Measurements from ENCODE around the gene NID1. TPM values are rescaled to one million over a fixed set of nuclear protein-coding genes. Genes with fewer than 3 reads are reported as not detected.
A peak's percentile ranks its signal among the peaks of the same experiment; 100 is the strongest.
"Not testable (repeated sequence)": the region's sequence is repeated elsewhere in the genome, so short reads cannot be mapped to it uniquely, and the experiment has no call there.

Gene NID1
- total RNA-seq, 1 donor from 2014 or later = 186 TPM

- H3K36me3 Mint-ChIP-seq (ENCODE audit: low read depth, unreplicated experiment) = peaks cover 8% of the 10 kb centered on the region
- H3K4me3 Mint-ChIP-seq (ENCODE audit: unreplicated experiment) = peak overlapping the region; percentile 68
- H3K9me3 Mint-ChIP-seq (ENCODE audit: unreplicated experiment) = peaks cover 4% of the 10 kb centered on the region
- H3K27me3 Mint-ChIP-seq (ENCODE audit: unreplicated experiment) = peaks cover 2% of the 10 kb centered on the region
- peak overlapping the region; percentile 50 for H3K27ac Mint-ChIP-seq (ENCODE audit: unreplicated experiment)
- peak; percentile 59 for TF ChIP-seq CTCF (IDR thresholded peaks at IDR 0.05; ENCODE audit: unreplicated experiment)
- DNase-seq (ENCODE audit: low spot score) = peak; percentile 92
- peaks cover 6% of the 10 kb centered on the region for H3K4me1 Mint-ChIP-seq (ENCODE audit: unreplicated experiment)
Measured at GRCh38 chr1:235971571-235972310, 93.1 kb downstream of the NID1 start.

- no peak overlapping the region for H3K27ac Mint-ChIP-seq (ENCODE audit: unreplicated experiment)
Measured at GRCh38 chr1:235971020-235971419, 93.9 kb downstream of the NID1 start.

GRCh38 chr1:235968831-235969230 lies 96.1 kb downstream of the NID1 start:
- Mint-ChIP-seq H3K27me3 (ENCODE audit: unreplicated experiment) (no peaks in the 10 kb centered on the region), H3K4me3 (ENCODE audit: unreplicated experiment) (no peak overlapping the region), H3K36me3 (ENCODE audit: low read depth, unreplicated experiment) (no peaks in the 10 kb centered on the region), H3K27ac (ENCODE audit: unreplicated experiment) (no peak overlapping the region), H3K4me1 (ENCODE audit: unreplicated experiment) (peaks cover 6% of the 10 kb centered on the region), H3K9me3 (ENCODE audit: unreplicated experiment) (no peaks in the 10 kb centered on the region)
- no peak for DNase-seq (ENCODE audit: low spot score)
- no peak for TF ChIP-seq CTCF (IDR thresholded peaks at IDR 0.05; ENCODE audit: unreplicated experiment)

More at GRCh38 chr1:235971020-235971419, 93.9 kb downstream of the NID1 start:
- Mint-ChIP-seq H3K4me1 (ENCODE audit: unreplicated experiment) (peaks cover 6% of the 10 kb centered on the region), H3K36me3 (ENCODE audit: low read depth, unreplicated experiment) (peaks cover 2% of the 10 kb centered on the region), H3K4me3 (ENCODE audit: unreplicated experiment) (no peak overlapping the region), H3K27me3 (ENCODE audit: unreplicated experiment) (no peaks in the 10 kb centered on the region), H3K9me3 (ENCODE audit: unreplicated experiment) (no peaks in the 10 kb centered on the region)
- TF ChIP-seq CTCF (IDR thresholded peaks at IDR 0.05; ENCODE audit: unreplicated experiment) = no peak
- DNase-seq (ENCODE audit: low spot score) = no peak

GRCh38 chr1:235966134-235966533 lies 98.8 kb downstream of the NID1 start:
- not testable (repeated sequence) for H3K27me3 Mint-ChIP-seq (ENCODE audit: unreplicated experiment); H3K4me3 Mint-ChIP-seq (ENCODE audit: unreplicated experiment); H3K27ac Mint-ChIP-seq (ENCODE audit: unreplicated experiment); H3K4me1 Mint-ChIP-seq (ENCODE audit: unreplicated experiment); H3K36me3 Mint-ChIP-seq (ENCODE audit: low read depth, unreplicated experiment); H3K9me3 Mint-ChIP-seq (ENCODE audit: unreplicated experiment); DNase-seq (ENCODE audit: low spot score)

- Mint-ChIP-seq H3K27ac (ENCODE audit: unreplicated experiment) (no peak overlapping the region), H3K4me3 (ENCODE audit: unreplicated experiment) (no peak overlapping the region), H3K36me3 (ENCODE audit: low read depth, unreplicated experiment) (no peaks in the 10 kb centered on the region), H3K4me1 (ENCODE audit: unreplicated experiment) (no peaks in the 10 kb centered on the region), H3K27me3 (ENCODE audit: unreplicated experiment) (peaks cover 2% of the 10 kb centered on the region), H3K9me3 (ENCODE audit: unreplicated experiment) (no peaks in the 10 kb centered on the region)
- no peak for TF ChIP-seq CTCF (IDR thresholded peaks at IDR 0.05; ENCODE audit: unreplicated experiment)
- no peak for DNase-seq (ENCODE audit: low spot score)
Measured at GRCh38 chr1:235960809-235961208, 104.1 kb downstream of the NID1 start.

Data from endothelial cell (in vitro differentiated cells).